ENCODE results near the gene COBLL1. TPM values are rescaled to one million over a fixed set of nuclear protein-coding genes. Genes with fewer than 3 reads are reported as not detected.

Gene COBLL1
- total RNA-seq, 1 donor from 2014 or later: 4.4 TPM

DNA sequence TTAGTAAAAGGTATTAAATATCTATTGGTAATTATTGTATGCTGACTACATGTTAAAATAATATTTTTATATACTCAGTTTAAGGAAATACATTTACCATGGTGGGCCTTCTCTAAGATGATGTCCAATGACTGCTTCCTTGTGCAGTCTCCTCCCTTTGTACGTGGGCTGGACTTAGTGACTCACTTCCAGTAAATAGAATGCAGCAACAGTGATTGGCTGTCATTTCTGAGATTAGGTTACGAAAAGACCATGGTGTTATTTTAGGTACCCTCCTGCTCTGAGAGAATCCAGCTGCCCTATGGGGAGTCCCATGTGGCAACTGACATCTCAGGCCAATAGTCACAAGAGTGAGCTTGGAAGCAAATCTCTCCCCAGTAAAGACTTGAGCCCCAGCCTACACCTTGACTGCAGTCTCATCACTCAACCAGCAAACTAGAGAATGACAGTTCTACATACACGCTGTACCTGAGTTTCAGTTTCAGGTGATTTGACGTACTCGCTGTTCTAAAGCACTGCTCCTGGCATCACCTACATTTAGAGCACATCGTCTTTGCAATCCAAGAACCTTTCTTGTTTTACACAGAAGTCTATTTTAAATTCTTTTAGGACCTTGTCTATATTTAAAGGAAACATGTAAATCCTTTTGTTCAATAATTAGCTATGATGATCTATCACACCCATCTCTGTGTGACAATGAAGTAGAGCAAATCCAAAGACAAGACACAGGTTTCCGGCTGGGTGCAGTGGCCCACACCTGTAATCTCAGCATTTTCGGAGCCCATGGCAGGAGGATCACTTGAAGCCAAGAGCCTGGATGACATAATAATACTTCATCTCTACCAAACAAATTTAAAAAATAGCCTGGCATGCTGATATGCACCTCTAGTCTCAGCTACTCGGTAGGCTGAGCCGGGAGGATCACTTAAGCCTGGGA lies 87.2 kb downstream of the COBLL1 start:
- H3K27me3 Mint-ChIP-seq (ENCODE audit: low read depth): no peaks in the 10 kb centered on the region
- H3K4me3 Mint-ChIP-seq: no peak overlapping the region
- DNase-seq (ENCODE audit: low read depth, low spot score): no peak
- no peaks in the 10 kb centered on the region for H3K4me1 Mint-ChIP-seq
- no peaks in the 10 kb centered on the region for H3K36me3 Mint-ChIP-seq (ENCODE audit: low read depth)
- H3K9me3 Mint-ChIP-seq: no peaks in the 10 kb centered on the region
- no peak for TF ChIP-seq CTCF (conservative IDR thresholded peaks at IDR 0.05)
- H3K27ac Mint-ChIP-seq (ENCODE audit: unreplicated experiment): no peak overlapping the region

- TF ChIP-seq CTCF (conservative IDR thresholded peaks at IDR 0.05): no peak
- no peaks in the 10 kb centered on the region for H3K27me3 Mint-ChIP-seq (ENCODE audit: low read depth)
- H3K4me1 Mint-ChIP-seq: no peaks in the 10 kb centered on the region
- no peaks in the 10 kb centered on the region for H3K9me3 Mint-ChIP-seq
- no peak overlapping the region for H3K4me3 Mint-ChIP-seq
- H3K36me3 Mint-ChIP-seq (ENCODE audit: low read depth): no peaks in the 10 kb centered on the region
- no peak overlapping the region for H3K27ac Mint-ChIP-seq (ENCODE audit: unreplicated experiment)
- no peak for DNase-seq (ENCODE audit: low read depth, low spot score)
Measured at GRCh38 chr2:164752956-164753355, 88.7 kb downstream of the COBLL1 start.

DNA sequence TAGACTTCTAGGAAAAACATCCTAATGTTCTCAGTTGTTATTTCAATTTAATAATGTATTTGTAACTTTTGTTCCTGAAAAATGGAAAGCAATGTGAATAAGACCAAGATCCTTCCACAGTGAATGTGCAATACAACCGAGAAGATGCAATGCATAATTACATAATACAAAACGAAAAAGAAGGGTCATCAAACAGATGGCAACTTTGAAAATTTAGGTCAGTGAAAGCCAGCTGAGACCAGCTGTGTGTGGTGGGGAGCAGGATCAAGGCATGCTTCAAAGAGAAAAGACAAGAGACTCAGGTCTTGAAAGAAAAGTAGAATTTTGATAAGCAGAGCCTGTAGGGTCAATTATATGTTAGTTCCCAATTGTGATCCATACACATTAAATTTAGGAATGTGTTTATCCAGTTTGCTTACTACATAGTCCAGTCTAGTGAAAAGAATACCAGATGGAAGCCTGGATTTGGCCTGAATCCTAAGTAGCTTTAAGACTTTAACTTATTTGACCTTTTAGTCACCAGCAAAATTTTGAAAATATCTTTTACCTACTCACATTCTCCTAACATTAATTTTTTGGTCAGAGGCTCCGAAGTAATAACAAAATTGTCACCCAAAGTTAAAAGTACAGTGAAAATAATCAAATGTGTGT lies 93.7 kb downstream of the COBLL1 start:
- Mint-ChIP-seq H3K36me3 (ENCODE audit: low read depth) (no peaks in the 10 kb centered on the region), H3K9me3 (no peaks in the 10 kb centered on the region), H3K4me3 (no peak overlapping the region), H3K27me3 (ENCODE audit: low read depth) (no peaks in the 10 kb centered on the region), H3K4me1 (no peaks in the 10 kb centered on the region), H3K27ac (ENCODE audit: unreplicated experiment) (no peak overlapping the region)
- TF ChIP-seq CTCF (conservative IDR thresholded peaks at IDR 0.05): no peak
- no peak for DNase-seq (ENCODE audit: low read depth, low spot score)

- H3K27ac Mint-ChIP-seq (ENCODE audit: unreplicated experiment): no peak overlapping the region
- H3K4me3 Mint-ChIP-seq: no peak overlapping the region
- TF ChIP-seq CTCF (conservative IDR thresholded peaks at IDR 0.05): no peak
- H3K27me3 Mint-ChIP-seq (ENCODE audit: low read depth): no peaks in the 10 kb centered on the region
- no peak for DNase-seq (ENCODE audit: low read depth, low spot score)
- H3K9me3 Mint-ChIP-seq: no peaks in the 10 kb centered on the region
- H3K36me3 Mint-ChIP-seq (ENCODE audit: low read depth): no peaks in the 10 kb centered on the region
- H3K4me1 Mint-ChIP-seq: no peaks in the 10 kb centered on the region
Measured at GRCh38 chr2:164747140-164747539, 94.5 kb downstream of the COBLL1 start.

DNA sequence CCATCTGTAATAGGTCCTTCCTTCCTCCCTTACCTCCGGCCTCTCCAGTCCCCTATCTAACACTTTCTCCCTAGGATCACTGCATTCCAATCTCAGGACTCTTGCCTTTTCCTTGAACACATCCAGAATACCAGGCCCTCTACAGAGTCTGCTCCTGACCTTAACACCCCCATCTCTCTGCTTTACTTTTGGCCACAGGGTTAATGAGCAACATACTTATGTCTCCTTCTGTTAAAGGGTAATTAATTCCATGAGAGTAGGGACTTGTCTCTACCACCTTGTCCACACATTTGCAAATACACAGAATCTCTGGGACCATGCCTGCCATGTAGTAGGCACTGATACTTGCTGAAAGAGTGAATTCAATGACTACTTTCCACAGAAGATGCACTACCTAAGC lies 94.9 kb downstream of the COBLL1 start:
- DNase-seq (ENCODE audit: low read depth, low spot score): no peak

More for the DNA sequence above, 94.9 kb downstream of the COBLL1 start:
- Mint-ChIP-seq H3K9me3 (no peaks in the 10 kb centered on the region), H3K4me3 (no peak overlapping the region), H3K27me3 (ENCODE audit: low read depth) (no peaks in the 10 kb centered on the region), H3K4me1 (no peaks in the 10 kb centered on the region), H3K27ac (ENCODE audit: unreplicated experiment) (no peak overlapping the region), H3K36me3 (ENCODE audit: low read depth) (no peaks in the 10 kb centered on the region)
- no peak for TF ChIP-seq CTCF (conservative IDR thresholded peaks at IDR 0.05)
